Prostate gland (tissue), 2 donors: ENCODE data around the gene DYSF.

ENCODE experiments used
- POLR2A ChIP-seq: fragments of 450-650 bp; IDR thresholded peaks from one replicate; pipeline ENCODE4 v1.6.1; 2016; ENCODE audit warnings: antibody characterized with exemption, mild to moderate bottlenecking
- TF ChIP-seq, protein P1 (sequence below), 4 experiments: fragments of 200-600 bp in 2 of 4; fragments of 450-650 bp in 2 of 4; sonication (generic) in 2 of 4; IDR thresholded peaks; 1 replicate in 3 of 4; 2 replicates in 1 of 4; pipeline ENCODE4 v1.5.1; 2016 to 2019; ENCODE audit warnings: antibody characterized with exemption in 4 of 4, mild to moderate bottlenecking in 2 of 4, moderate library complexity in 2 of 4

- no peak for TF ChIP-seq POLR2A
- TF ChIP-seq, protein P1, sequence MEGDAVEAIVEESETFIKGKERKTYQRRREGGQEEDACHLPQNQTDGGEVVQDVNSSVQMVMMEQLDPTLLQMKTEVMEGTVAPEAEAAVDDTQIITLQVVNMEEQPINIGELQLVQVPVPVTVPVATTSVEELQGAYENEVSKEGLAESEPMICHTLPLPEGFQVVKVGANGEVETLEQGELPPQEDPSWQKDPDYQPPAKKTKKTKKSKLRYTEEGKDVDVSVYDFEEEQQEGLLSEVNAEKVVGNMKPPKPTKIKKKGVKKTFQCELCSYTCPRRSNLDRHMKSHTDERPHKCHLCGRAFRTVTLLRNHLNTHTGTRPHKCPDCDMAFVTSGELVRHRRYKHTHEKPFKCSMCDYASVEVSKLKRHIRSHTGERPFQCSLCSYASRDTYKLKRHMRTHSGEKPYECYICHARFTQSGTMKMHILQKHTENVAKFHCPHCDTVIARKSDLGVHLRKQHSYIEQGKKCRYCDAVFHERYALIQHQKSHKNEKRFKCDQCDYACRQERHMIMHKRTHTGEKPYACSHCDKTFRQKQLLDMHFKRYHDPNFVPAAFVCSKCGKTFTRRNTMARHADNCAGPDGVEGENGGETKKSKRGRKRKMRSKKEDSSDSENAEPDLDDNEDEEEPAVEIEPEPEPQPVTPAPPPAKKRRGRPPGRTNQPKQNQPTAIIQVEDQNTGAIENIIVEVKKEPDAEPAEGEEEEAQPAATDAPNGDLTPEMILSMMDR (IDR thresholded peaks at IDR 0.05): no peak
These were observed 100.8 kb downstream of the DYSF start for GRCh38 chr2:71554028-71554705.
